HepG2 (cell line): ENCODE results near the gene P2RY6. TPM values are rescaled to one million over a fixed set of nuclear protein-coding genes. Genes with fewer than 3 reads are reported as not detected.
A peak's percentile ranks its signal among the peaks of the same experiment; 100 is the strongest.

ENCODE experiments used
- BCL3 ChIP-seq: sonication (generic); formaldehyde crosslinking; IDR thresholded peaks from 2 replicates; pipeline ENCODE4 v1.5.1; 2020; ENCODE audit warnings: mild to moderate bottlenecking, missing genetic modification reagents, moderate library complexity
- CREM ChIP-seq, 2 experiments: sonication (generic) in 1 of 2; formaldehyde crosslinking in 1 of 2; IDR thresholded peaks; 2 replicates each; pipeline versions ENCODE4 v1.4.0 to v1.6.1; 2016 to 2020; ENCODE audit warnings: antibody characterized with exemption in 1 of 2, mild to moderate bottlenecking in 1 of 2, missing genetic modification reagents in 1 of 2
- MED8 ChIP-seq: sonication (generic); formaldehyde crosslinking; IDR thresholded peaks from 2 replicates; pipeline ENCODE4 v1.8.1; 2023; ENCODE audit warnings: mild to moderate bottlenecking, missing genetic modification reagents; ENCODE audit not compliant: insufficient replicate concordance
- MIXL1 ChIP-seq: IDR thresholded peaks from 2 replicates; pipeline ENCODE4 v1.6.1; 2016
- MYC ChIP-seq: sonication (generic); formaldehyde crosslinking; IDR thresholded peaks from 2 replicates; pipeline ENCODE4 v1.9.0; 2021; ENCODE audit warnings: missing genetic modification reagents, borderline replicate concordance
- PAWR ChIP-seq: sonication (generic); formaldehyde crosslinking; IDR thresholded peaks from 2 replicates; pipeline ENCODE4 v1.4.0; 2020; ENCODE audit warnings: missing genetic modification reagents, mild to moderate bottlenecking, borderline replicate concordance
- POLR2AphosphoS2 ChIP-seq: IDR thresholded peaks from 2 replicates; pipeline ENCODE4 v1.6.1; 2011; ENCODE audit warnings: low read depth, low read length, improper control_type of control experiment
- PRDM4 ChIP-seq: sonication (generic); formaldehyde crosslinking; IDR thresholded peaks from 2 replicates; pipeline ENCODE4 v1.9.0; 2021; ENCODE audit warnings: missing genetic modification reagents, borderline replicate concordance
- RAD21 ChIP-seq: fragments of 450-650 bp; formaldehyde crosslinking; IDR thresholded peaks from 2 replicates; pipeline ENCODE4 v1.5.0; 2020; ENCODE audit warnings: mild to moderate bottlenecking
- REL ChIP-seq: sonication (generic); formaldehyde crosslinking; conservative IDR thresholded peaks from 2 replicates; pipeline ENCODE4 v1.8.0; 2022; ENCODE audit warnings: mild to moderate bottlenecking, missing genetic modification reagents, moderate library complexity
- TCF7L2 ChIP-seq: IDR thresholded peaks from 2 replicates; pipeline ENCODE4 v1.6.1; 2011; ENCODE audit warnings: mild to moderate bottlenecking, low read depth, low read length, moderate library complexity
- ZBTB3 ChIP-seq: sonication (generic); formaldehyde crosslinking; IDR thresholded peaks from 2 replicates; pipeline ENCODE4 v1.4.0; 2020; ENCODE audit warnings: low read depth, mild to moderate bottlenecking, moderate library complexity, missing genetic modification reagents, borderline replicate concordance
- ZC3H13 ChIP-seq: sonication (generic); formaldehyde crosslinking; IDR thresholded peaks from 2 replicates; pipeline ENCODE4 v1.8.1; 2023; ENCODE audit warnings: mild to moderate bottlenecking, missing genetic modification reagents, moderate library complexity
- ZNF282 ChIP-seq: fragments of 450-650 bp; IDR thresholded peaks from 2 replicates; pipeline ENCODE4 v1.6.1; 2018; ENCODE audit not compliant: partially characterized antibody
- ZNF407 ChIP-seq: sonication (generic); formaldehyde crosslinking; IDR thresholded peaks from one replicate; pipeline ENCODE4 v1.5.1; 2020; ENCODE audit warnings: mild to moderate bottlenecking, missing genetic modification reagents; ENCODE audit errors: not compliant biosample characterization
- ZNF557 ChIP-seq: sonication (generic); formaldehyde crosslinking; IDR thresholded peaks from 2 replicates; pipeline ENCODE4 v1.4.0; 2020; ENCODE audit warnings: missing genetic modification reagents
- ZNF720 ChIP-seq: sonication (generic); formaldehyde crosslinking; IDR thresholded peaks from 2 replicates; pipeline ENCODE4 v1.4.0; 2020; ENCODE audit warnings: missing genetic modification reagents
- polyA plus RNA-seq, 8 experiments: library from polyadenylated mRNA; depleted of rRNA in 3 of 8; stranded (reverse) in 7 of 8; unstranded in 1 of 8; fragments of >200 nt; fragmentation: Illumina TruSeq in 4 of 8; extraction: Trizol in 4 of 8; gene quantifications; 2 replicates each; pipeline versions ENCODE4 v1.2.1 to v1.2.3, GENCODE V29; 2011 to 2016; ENCODE audit warnings: low read depth in 4 of 8, missing spikeins in 1 of 8, mixed read lengths in 1 of 8; ENCODE audit not compliant: insufficient read depth in 1 of 8
- total RNA-seq, 5 experiments: library from RNA; depleted of rRNA; stranded (reverse); fragments of >200 nt; fragmentation: Illumina TruSeq; extraction: Trizol; gene quantifications; 2 replicates each; pipeline ENCODE4 v1.2.3, GENCODE V29; 2016; ENCODE audit warnings: low read depth in 1 of 5

The P2RY6 gene
- total and polyA plus RNA-seq, 2 of the 13 experiments (the other 11 are each of a cell fraction or from before 2014, with no cell fraction given) = 0.09 to 0.29 TPM

- TF ChIP-seq ZNF407 (CRISPR knock-in tag) = no peak
- TF ChIP-seq ZBTB3 (CRISPR knock-in tag) = peak; percentile 28; the same call in 1 of the 2 replicates
- no peak for TF ChIP-seq TCF7L2
- TF ChIP-seq PRDM4 (CRISPR knock-in tag) = no peak
- no peak for TF ChIP-seq MED8 (CRISPR knock-in tag)
- TF ChIP-seq CREM (IDR thresholded peaks at IDR 0.05) = no peak
- TF ChIP-seq CREM (CRISPR knock-in tag; IDR thresholded peaks at IDR 0.05) = no peak
- TF ChIP-seq ZNF720 = no peak
- TF ChIP-seq PAWR = no peak
- TF ChIP-seq REL (CRISPR knock-in tag) = peak; percentile 90; the same call in 1 of the 2 replicates
- no peak for TF ChIP-seq ZNF282
- 0 out of 2 replicates have a peak, but pooled peaks have one; percentile 40 for TF ChIP-seq ZNF557 (CRISPR knock-in tag)
- 0 out of 2 replicates have a peak, but pooled peaks have one; percentile 15 for TF ChIP-seq MIXL1 (CRISPR knock-in tag)
- TF ChIP-seq RAD21 = peak; percentile 95
- TF ChIP-seq BCL3 (CRISPR knock-in tag) = peak; percentile 45; the same call in 1 of the 2 replicates
- TF ChIP-seq ZC3H13 (CRISPR knock-in tag) = peak; percentile 47; the same call in 1 of the 2 replicates
- TF ChIP-seq POLR2AphosphoS2 = no peak
- TF ChIP-seq MYC = peak; percentile 71; the same call in 1 of the 2 replicates
Measured at GRCh38 chr11:73307323-73308002, 35.3 kb downstream of the P2RY6 start (continued).
